Keratinocyte (primary cell): ENCODE data around the gene FUT4. TPM values are rescaled to one million over a fixed set of nuclear protein-coding genes. Genes with fewer than 3 reads are reported as not detected.

Source experiments
- DNase-seq: peaks from one replicate; pipeline ENCODE4 v3.0.0-alpha.2; 2011; ENCODE audit warnings: low read depth, missing footprints, low spot score
- FAIRE-seq: peaks from 2 replicates; lab custom pipeline; 2011; peaks lifted over from hg19 to GRCh38; lab: Jason Lieb, UNC
- H2AFZ ChIP-seq: 2 replicates; pipeline ENCODE4 v1.6.0; 2012; ENCODE audit warnings: low read length, control low read depth, inconsistent platforms; ENCODE audit not compliant: control insufficient read depth
- H3K27ac ChIP-seq: 2 replicates; pipeline ENCODE4 v1.5.1; 2011; ENCODE audit warnings: low read length; ENCODE audit not compliant: control insufficient read depth, insufficient read depth
- H3K27me3 ChIP-seq: 3 replicates; pipeline ENCODE4 v1.6.0; 2011; ENCODE audit warnings: low read length; ENCODE audit not compliant: control insufficient read depth, insufficient read depth; ENCODE audit errors: extremely low read depth
- H3K36me3 ChIP-seq, 2 experiments: 2 replicates in 1 of 2; 3 replicates in 1 of 2; pipeline ENCODE4 v1.5.1; 2011; ENCODE audit warnings: low read length in 2 of 2, mild to moderate bottlenecking in 1 of 2; ENCODE audit not compliant: control insufficient read depth in 2 of 2, insufficient read depth in 2 of 2; ENCODE audit errors: extremely low read depth in 1 of 2
- H3K4me1 ChIP-seq: 3 replicates; pipeline ENCODE4 v1.5.1; 2011; ENCODE audit warnings: low read length; ENCODE audit not compliant: control insufficient read depth, insufficient read depth; ENCODE audit errors: extremely low read depth
- H3K4me2 ChIP-seq: 3 replicates; pipeline ENCODE4 v1.6.0; 2011; ENCODE audit warnings: low read depth, low read length; ENCODE audit not compliant: control insufficient read depth, insufficient read depth; ENCODE audit errors: extremely low read depth
- H3K4me3 ChIP-seq, 3 experiments: fragments of 200-600 bp in 1 of 3; sonication (generic) in 1 of 3; 2 replicates in 2 of 3; 3 replicates in 1 of 3; pipeline ENCODE4 v1.5.1; 2011 to 2016; ENCODE audit warnings: low read length in 3 of 3, mild to moderate bottlenecking in 3 of 3, control low read depth in 2 of 3, inconsistent platforms in 1 of 3, low read depth in 1 of 3, mixed read lengths in 1 of 3, mixed run types in 1 of 3, moderate library complexity in 1 of 3; ENCODE audit not compliant: control insufficient read depth in 2 of 3, insufficient read depth in 2 of 3; ENCODE audit errors: extremely low read depth in 1 of 3
- H3K79me2 ChIP-seq: 2 replicates; pipeline ENCODE4 v1.6.0; 2012; ENCODE audit warnings: low read length; ENCODE audit not compliant: control insufficient read depth, insufficient read depth
- H3K9ac ChIP-seq: 3 replicates; pipeline ENCODE4 v1.6.0; 2011; ENCODE audit warnings: low read length; ENCODE audit not compliant: control insufficient read depth, insufficient read depth; ENCODE audit errors: extremely low read depth
- H3K9me1 ChIP-seq: 3 replicates; pipeline ENCODE4 v1.6.0; 2011; ENCODE audit warnings: low read length; ENCODE audit not compliant: control insufficient read depth, insufficient read depth; ENCODE audit errors: extremely low read depth
- H3K9me3 ChIP-seq: 2 replicates; pipeline ENCODE4 v1.5.1; 2012; ENCODE audit warnings: low read depth, low read length; ENCODE audit not compliant: control insufficient read depth
- H4K20me1 ChIP-seq: 3 replicates; pipeline ENCODE4 v1.6.0; 2011; ENCODE audit warnings: low read length; ENCODE audit not compliant: control insufficient read depth, insufficient read depth; ENCODE audit errors: extremely low read depth
- EZH2 ChIP-seq: IDR thresholded peaks from one replicate; pipeline ENCODE4 v1.6.1; 2012; ENCODE audit warnings: inconsistent platforms, mild to moderate bottlenecking, low read length, moderate library complexity
- dilution Hi-C: fragments of 300-500 bp; cut with MboI; formaldehyde crosslinking; loops from one replicate; pipeline ENCODE4 v1.7.0; 2020; ENCODE audit warnings: low sequenced_read_pairs; ENCODE audit not compliant: extremely low pct_ligation_motif_present
- polyA plus RNA-seq, 5 experiments: library from polyadenylated mRNA; depleted of rRNA in 3 of 5; stranded (reverse) in 3 of 5; stranded (forward) in 1 of 5; unstranded in 1 of 5; fragments of >200 nt; gene quantifications; 1 replicate in 1 of 5; 2 replicates in 3 of 5; 3 replicates in 1 of 5; pipeline versions ENCODE4 v1.2.1 to v1.2.3, GENCODE V29; 2011 to 2012; ENCODE audit warnings: missing spikeins in 2 of 5, low read depth in 1 of 5, low replicate concordance in 1 of 5
- TF ChIP-seq, protein P1 (sequence below), 3 experiments: IDR thresholded peaks in 1 of 3; conservative IDR thresholded peaks in 1 of 3; optimal IDR thresholded peaks in 1 of 3; 2 replicates in 2 of 3; 3 replicates in 1 of 3; pipeline versions ENCODE3 to v1.5.1; 2011; ENCODE audit warnings: low read length in 3 of 3, mild to moderate bottlenecking in 3 of 3, moderate library complexity in 2 of 3, control low read depth in 1 of 3, inconsistent platforms in 1 of 3; ENCODE audit not compliant: insufficient read depth in 2 of 3; ENCODE audit errors: extremely low read depth in 1 of 3

FUT4 gene
- polyA plus RNA-seq, 1 donor (not counting 4 experiments of a cell fraction or from before 2014, with no cell fraction given) = 0.39 TPM

- DNase-seq (no peak), FAIRE-seq (no peak)
- no peaks in the 10 kb centered on the region for H3K36me3 ChIP-seq
- no peaks in the 10 kb centered on the region for H3K9me1 ChIP-seq
- no peak overlapping the region for H3K9ac ChIP-seq
- no peak overlapping the region for H3K4me3 ChIP-seq
- H3K79me2 ChIP-seq = no peaks in the 10 kb centered on the region
- no peaks in the 10 kb centered on the region for H4K20me1 ChIP-seq
- H3K9me3 ChIP-seq = no peaks in the 10 kb centered on the region
- H3K27ac ChIP-seq = no peak overlapping the region
- H3K4me2 ChIP-seq = no peak overlapping the region
- no peaks in the 10 kb centered on the region for H3K4me1 ChIP-seq
- TF ChIP-seq, protein P1, sequence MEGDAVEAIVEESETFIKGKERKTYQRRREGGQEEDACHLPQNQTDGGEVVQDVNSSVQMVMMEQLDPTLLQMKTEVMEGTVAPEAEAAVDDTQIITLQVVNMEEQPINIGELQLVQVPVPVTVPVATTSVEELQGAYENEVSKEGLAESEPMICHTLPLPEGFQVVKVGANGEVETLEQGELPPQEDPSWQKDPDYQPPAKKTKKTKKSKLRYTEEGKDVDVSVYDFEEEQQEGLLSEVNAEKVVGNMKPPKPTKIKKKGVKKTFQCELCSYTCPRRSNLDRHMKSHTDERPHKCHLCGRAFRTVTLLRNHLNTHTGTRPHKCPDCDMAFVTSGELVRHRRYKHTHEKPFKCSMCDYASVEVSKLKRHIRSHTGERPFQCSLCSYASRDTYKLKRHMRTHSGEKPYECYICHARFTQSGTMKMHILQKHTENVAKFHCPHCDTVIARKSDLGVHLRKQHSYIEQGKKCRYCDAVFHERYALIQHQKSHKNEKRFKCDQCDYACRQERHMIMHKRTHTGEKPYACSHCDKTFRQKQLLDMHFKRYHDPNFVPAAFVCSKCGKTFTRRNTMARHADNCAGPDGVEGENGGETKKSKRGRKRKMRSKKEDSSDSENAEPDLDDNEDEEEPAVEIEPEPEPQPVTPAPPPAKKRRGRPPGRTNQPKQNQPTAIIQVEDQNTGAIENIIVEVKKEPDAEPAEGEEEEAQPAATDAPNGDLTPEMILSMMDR (optimal IDR thresholded peaks at IDR 0.05 in 1 of 3, IDR thresholded peaks at IDR 0.05 in 1 of 3, conservative IDR thresholded peaks at IDR 0.05 in 1 of 3; ENCODE audit: extremely low read depth in 1 of 3, insufficient read depth in 2 of 3, low read length in 3 of 3) = no peak
- TF ChIP-seq EZH2 = no peak
- no peak overlapping the region for H2AFZ ChIP-seq
- H3K27me3 ChIP-seq = peaks cover 4% of the 10 kb centered on the region
- dilution Hi-C loops = no loop called here
Measured at GRCh38 chr11:94536386-94536785, 7.3 kb upstream of the FUT4 start.

GRCh38 chr11:94537031-94537600, 6.6 kb upstream of the FUT4 start:
- Histone ChIP-seq H3K79me2 (no peaks in the 10 kb centered on the region), H3K4me3 (no peak overlapping the region), H3K4me2 (no peak overlapping the region), H2AFZ (no peak overlapping the region), H3K9me3 (no peaks in the 10 kb centered on the region), H3K27me3 (peaks cover 4% of the 10 kb centered on the region), H4K20me1 (no peaks in the 10 kb centered on the region), H3K4me1 (no peaks in the 10 kb centered on the region), H3K27ac (no peak overlapping the region), H3K9ac (no peak overlapping the region), H3K9me1 (no peaks in the 10 kb centered on the region), H3K36me3 (no peaks in the 10 kb centered on the region)
- FAIRE-seq (no peak), DNase-seq (no peak)
- no peak for TF ChIP-seq EZH2
- TF ChIP-seq, protein P1 (optimal IDR thresholded peaks at IDR 0.05 in 1 of 3, IDR thresholded peaks at IDR 0.05 in 1 of 3, conservative IDR thresholded peaks at IDR 0.05 in 1 of 3; ENCODE audit: extremely low read depth in 1 of 3, insufficient read depth in 2 of 3, low read length in 3 of 3) = no peak
- dilution Hi-C loops = no loop called here
